PC-3 (cell line): ENCODE results near the gene CCL1. TPM values are rescaled to one million over a fixed set of nuclear protein-coding genes. Genes with fewer than 3 reads are reported as not detected.

Experiments used
- ATAC-seq: fragments of 200-7000 bp; cut with Tn5 transposase; 2 replicates; pipeline ENCODE4 v1.9.1; 2020; ENCODE audit warnings: mild to moderate bottlenecking, moderate library complexity
- BruUV-seq: library from RNA; stranded (reverse); fragments of 400-500 nt; replicated peaks from 2 replicates; lab custom pipeline; 2021; lab: Mats Ljungman, UMichigan
- CTCF ChIA-PET: fragments of 300-600 bp; sonication (Branson Sonifier 250); formaldehyde crosslinking; loops from one replicate; lab custom pipeline; 2022; ENCODE audit warnings: antibody characterized with exemption; lab: Charles Lee
- POLR2A ChIA-PET: fragments of 300-600 bp; sonication (Branson Sonifier 250); formaldehyde crosslinking; loops from one replicate; lab custom pipeline; 2022; ENCODE audit warnings: antibody characterized with exemption; ENCODE audit not compliant: unreplicated experiment; lab: Charles Lee
- DNase-seq: peaks from one replicate; pipeline ENCODE4 v3.0.0-alpha.2; 2015
- H2AFZ ChIP-seq: fragments of 300-600 bp; sonication (generic); 2 replicates; pipeline ENCODE4 v1.6.0; 2016; ENCODE audit warnings: antibody characterized with exemption, low read length
- H3F3A ChIP-seq: fragments of 300-600 bp; sonication (generic); one replicate; pipeline ENCODE4 v1.6.0; 2017; ENCODE audit warnings: antibody characterized with exemption, low read length, control low read depth, mild to moderate bottlenecking; ENCODE audit not compliant: unreplicated experiment
- H3K27ac ChIP-seq: fragments of 300-600 bp; sonication (generic); 2 replicates; pipeline ENCODE4 v1.5.1; 2016; ENCODE audit warnings: mild to moderate bottlenecking, low read length
- H3K27me3 ChIP-seq: fragments of 300-600 bp; sonication (generic); 2 replicates; pipeline ENCODE4 v1.6.1; 2016; ENCODE audit warnings: low read length, mixed read lengths
- H3K36me3 ChIP-seq: fragments of 300-600 bp; sonication (generic); 2 replicates; pipeline ENCODE4 v1.6.1; 2016; ENCODE audit warnings: low read depth, mixed run types, low read length, mixed read lengths
- H3K4me1 ChIP-seq: fragments of 300-600 bp; sonication (generic); 2 replicates; pipeline ENCODE4 v1.5.1; 2016; ENCODE audit warnings: low read length; ENCODE audit not compliant: insufficient read depth
- H3K4me2 ChIP-seq: fragments of 300-600 bp; sonication (generic); 2 replicates; pipeline ENCODE4 v1.6.0; 2016; ENCODE audit warnings: low read length
- H3K4me3 ChIP-seq: fragments of 300-600 bp; sonication (generic); 2 replicates; pipeline ENCODE4 v1.5.1; 2016; ENCODE audit warnings: mild to moderate bottlenecking, low read length, mixed read lengths
- H3K79me2 ChIP-seq: fragments of 300-600 bp; sonication (generic); 2 replicates; pipeline ENCODE4 v1.6.1; 2017; ENCODE audit warnings: low read length, mixed read lengths
- H3K9ac ChIP-seq: fragments of 300-600 bp; sonication (generic); 2 replicates; pipeline ENCODE4 v1.6.0; 2016; ENCODE audit warnings: mild to moderate bottlenecking, low read length
- H3K9me2 ChIP-seq: fragments of 300-600 bp; sonication (generic); replicated peaks from 2 replicates; pipeline ENCODE4 v1.6.1; 2016; ENCODE audit warnings: mixed run types, low read length, mixed read lengths
- H3K9me3 ChIP-seq: fragments of 300-600 bp; sonication (generic); 2 replicates; pipeline ENCODE4 v1.6.1; 2016; ENCODE audit warnings: low read length, mixed read lengths
- H4K20me1 ChIP-seq: fragments of 300-600 bp; sonication (generic); 2 replicates; pipeline ENCODE4 v1.6.1; 2016; ENCODE audit warnings: low read length, mixed read lengths
- CTCF ChIP-seq: fragments of 300-600 bp; sonication (generic); conservative IDR thresholded peaks from 2 replicates; pipeline ENCODE4 v1.5.1; 2017; ENCODE audit warnings: antibody characterized with exemption, low read depth, mild to moderate bottlenecking, low read length
- EZH2 ChIP-seq: fragments of 300-600 bp; sonication (generic); IDR thresholded peaks from one replicate; pipeline ENCODE4 v1.6.1; 2017; ENCODE audit warnings: antibody characterized with exemption, mild to moderate bottlenecking, low read length; ENCODE audit not compliant: unreplicated experiment
- EZH2phosphoT487 ChIP-seq: fragments of 300-600 bp; sonication (generic); IDR thresholded peaks from 2 replicates; pipeline ENCODE4 v1.6.1; 2018; ENCODE audit warnings: mild to moderate bottlenecking, antibody characterized with exemption, low read length, borderline replicate concordance
- intact Hi-C: fragments of 100-400 bp; cut with micrococcal nuclease; formaldehyde crosslinking; loops from 2 replicates; pipeline ENCODE4 v1.9.0; 2023
- total RNA-seq: library from RNA; depleted of rRNA; stranded (reverse); fragments of >200 nt; gene quantifications from 2 replicates; pipeline ENCODE4 v1.2.3, GENCODE V29; 2014

The CCL1 gene
- total RNA-seq, 1 experiment from 2014 or later: not detected

GRCh38 chr17:34368196-34368945 lies 5.3 kb upstream of the CCL1 start:
- H3K27me3 ChIP-seq: no peaks in the 10 kb centered on the region
- no peaks in the 10 kb centered on the region for H3K9me3 ChIP-seq
- H3K4me3 ChIP-seq: no peak overlapping the region
- no peaks in the 10 kb centered on the region for H4K20me1 ChIP-seq
- H3K79me2 ChIP-seq: no peaks in the 10 kb centered on the region
- POLR2A ChIA-PET: no interaction called here
- H3K36me3 ChIP-seq: no peaks in the 10 kb centered on the region
- H3K27ac ChIP-seq: no peak overlapping the region
- H3K4me2 ChIP-seq: no peak overlapping the region
- H3K9me2 ChIP-seq: no peaks in the 10 kb centered on the region
- DNase-seq (no peak), ATAC-seq (no peak)
- no peaks in the 10 kb centered on the region for H3F3A ChIP-seq
- CTCF ChIA-PET: no interaction called here
- H3K4me1 ChIP-seq: no peaks in the 10 kb centered on the region
- TF ChIP-seq EZH2 (no peak), EZH2phosphoT487 (no peak), CTCF (no peak)
- no peak overlapping the region for H2AFZ ChIP-seq
- no peak overlapping the region for H3K9ac ChIP-seq
- intact Hi-C loops: no loop called here
- no TSS peak for BruUV-seq

GRCh38 chr17:34367486-34368195 lies 4.6 kb upstream of the CCL1 start:
- Histone ChIP-seq H3K9ac (no peak overlapping the region), H3F3A (no peaks in the 10 kb centered on the region), H3K4me3 (no peak overlapping the region), H3K9me3 (no peaks in the 10 kb centered on the region), H3K4me1 (no peaks in the 10 kb centered on the region), H3K27me3 (no peaks in the 10 kb centered on the region), H3K9me2 (no peaks in the 10 kb centered on the region), H4K20me1 (no peaks in the 10 kb centered on the region), H2AFZ (no peak overlapping the region), H3K36me3 (no peaks in the 10 kb centered on the region), H3K4me2 (no peak overlapping the region), H3K79me2 (no peaks in the 10 kb centered on the region), H3K27ac (no peak overlapping the region)
- DNase-seq: no peak
- ATAC-seq: no peak
- ChIA-PET CTCF (no interaction called here), POLR2A (no interaction called here)
- intact Hi-C loops: no loop called here
- TF ChIP-seq EZH2phosphoT487 (no peak), EZH2 (no peak), CTCF (no peak)
- BruUV-seq: no TSS peak
